Limb (tissue), 2 donors: ENCODE results near the gene SETBP1.
A peak's percentile ranks its signal among the peaks of the same experiment; 100 is the strongest.

Source experiments
- DNase-seq, 2 donors: peaks; one replicate each; pipeline ENCODE4 v3.0.0-alpha.2; 2016; ENCODE audit errors: extremely low spot score in 2 of 2

The SETBP1 gene

GRCh38 chr18:44960580-44960979 is 279.9 kb downstream of the SETBP1 start:
- DNase-seq: no peak

- no peak for DNase-seq
Measured at GRCh38 chr18:44961288-44961995, 280.8 kb downstream of the SETBP1 start.

GRCh38 chr18:44967599-44967998 is 286.9 kb downstream of the SETBP1 start:
- no peak for DNase-seq

GRCh38 chr18:44968336-44968735 is 287.6 kb downstream of the SETBP1 start:
- DNase-seq: no peak

GRCh38 chr18:44969214-44969795 is 288.6 kb downstream of the SETBP1 start:
- DNase-seq: peak in 1 of 2 donors; percentile 16

GRCh38 chr18:44973282-44973681 is 292.6 kb downstream of the SETBP1 start:
- no peak for DNase-seq

- DNase-seq: no peak
Measured at GRCh38 chr18:44974174-44974573, 293.5 kb downstream of the SETBP1 start.

- DNase-seq: no peak
Measured at GRCh38 chr18:44977856-44978255, 297.2 kb downstream of the SETBP1 start.

GRCh38 chr18:44979748-44980147 is 299.1 kb downstream of the SETBP1 start:
- DNase-seq: no peak

GRCh38 chr18:44981121-44981520 is 300.4 kb downstream of the SETBP1 start:
- DNase-seq: no peak

GRCh38 chr18:44986933-44987332 is 306.2 kb downstream of the SETBP1 start:
- DNase-seq: no peak

GRCh38 chr18:44987371-44987770 is 306.7 kb downstream of the SETBP1 start:
- no peak for DNase-seq

GRCh38 chr18:44988821-44989587 is 308.3 kb downstream of the SETBP1 start:
- DNase-seq: no peak

- no peak for DNase-seq
Measured at GRCh38 chr18:44996261-44996660, 315.6 kb downstream of the SETBP1 start.

GRCh38 chr18:44997174-44997573 is 316.5 kb downstream of the SETBP1 start:
- DNase-seq: no peak

GRCh38 chr18:44998360-44998759 is 317.7 kb downstream of the SETBP1 start:
- no peak for DNase-seq

GRCh38 chr18:45004546-45005080 is 323.9 kb downstream of the SETBP1 start:
- DNase-seq: no peak

- DNase-seq: no peak
Measured at GRCh38 chr18:45006934-45007333, 326.2 kb downstream of the SETBP1 start.

GRCh38 chr18:45007531-45007930 is 326.8 kb downstream of the SETBP1 start:
- DNase-seq: no peak

- no peak for DNase-seq
Measured at GRCh38 chr18:45008694-45009413, 328.2 kb downstream of the SETBP1 start.

GRCh38 chr18:45009756-45010155 is 329.1 kb downstream of the SETBP1 start:
- no peak for DNase-seq

GRCh38 chr18:45012286-45012685 is 331.6 kb downstream of the SETBP1 start:
- DNase-seq: no peak
